PC-3 (cell line): ENCODE results near the gene OR4Q3.

Source experiments
- EZH2 ChIP-seq: fragments of 300-600 bp; sonication (generic); IDR thresholded peaks from one replicate; pipeline ENCODE4 v1.6.1; 2017; ENCODE audit warnings: antibody characterized with exemption, mild to moderate bottlenecking, low read length; ENCODE audit not compliant: unreplicated experiment
- EZH2phosphoT487 ChIP-seq: fragments of 300-600 bp; sonication (generic); IDR thresholded peaks from 2 replicates; pipeline ENCODE4 v1.6.1; 2018; ENCODE audit warnings: mild to moderate bottlenecking, antibody characterized with exemption, low read length, borderline replicate concordance
- TF ChIP-seq, protein P1 (sequence below): fragments of 300-600 bp; sonication (generic); conservative IDR thresholded peaks from 2 replicates; pipeline ENCODE4 v1.5.1; 2017; ENCODE audit warnings: antibody characterized with exemption, low read depth, mild to moderate bottlenecking, low read length

GRCh38 chr14:19743256-19743655 is at the start of gene OR4Q3:
- TF ChIP-seq EZH2 = no peak
- TF ChIP-seq, protein P1, sequence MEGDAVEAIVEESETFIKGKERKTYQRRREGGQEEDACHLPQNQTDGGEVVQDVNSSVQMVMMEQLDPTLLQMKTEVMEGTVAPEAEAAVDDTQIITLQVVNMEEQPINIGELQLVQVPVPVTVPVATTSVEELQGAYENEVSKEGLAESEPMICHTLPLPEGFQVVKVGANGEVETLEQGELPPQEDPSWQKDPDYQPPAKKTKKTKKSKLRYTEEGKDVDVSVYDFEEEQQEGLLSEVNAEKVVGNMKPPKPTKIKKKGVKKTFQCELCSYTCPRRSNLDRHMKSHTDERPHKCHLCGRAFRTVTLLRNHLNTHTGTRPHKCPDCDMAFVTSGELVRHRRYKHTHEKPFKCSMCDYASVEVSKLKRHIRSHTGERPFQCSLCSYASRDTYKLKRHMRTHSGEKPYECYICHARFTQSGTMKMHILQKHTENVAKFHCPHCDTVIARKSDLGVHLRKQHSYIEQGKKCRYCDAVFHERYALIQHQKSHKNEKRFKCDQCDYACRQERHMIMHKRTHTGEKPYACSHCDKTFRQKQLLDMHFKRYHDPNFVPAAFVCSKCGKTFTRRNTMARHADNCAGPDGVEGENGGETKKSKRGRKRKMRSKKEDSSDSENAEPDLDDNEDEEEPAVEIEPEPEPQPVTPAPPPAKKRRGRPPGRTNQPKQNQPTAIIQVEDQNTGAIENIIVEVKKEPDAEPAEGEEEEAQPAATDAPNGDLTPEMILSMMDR = no peak
- TF ChIP-seq EZH2phosphoT487 = no peak
